GM19455 (cell line): ENCODE measurements around the gene BEX3.

Experiments used
- ATAC-seq: cut with Tn5 transposase; IDR thresholded peaks from one replicate; pipeline ENCODE4 v1.9.1; 2021; ENCODE audit not compliant: unreplicated experiment

The BEX3 gene

GRCh38 chrX:103418811-103419340 lies 42.5 kb downstream of the BEX3 start:
- ATAC-seq, result no peak

- ATAC-seq, result no peak
Observed at GRCh38 chrX:103423955-103424638, 47.8 kb downstream of the BEX3 start.
